ENCODE measurements around the gene RNASE13.

RNASE13 gene

GRCh38 chr14:21040370-21040925 lies 5.8 kb upstream of the RNASE13 start:
- no peak for DNase-seq

DNA sequence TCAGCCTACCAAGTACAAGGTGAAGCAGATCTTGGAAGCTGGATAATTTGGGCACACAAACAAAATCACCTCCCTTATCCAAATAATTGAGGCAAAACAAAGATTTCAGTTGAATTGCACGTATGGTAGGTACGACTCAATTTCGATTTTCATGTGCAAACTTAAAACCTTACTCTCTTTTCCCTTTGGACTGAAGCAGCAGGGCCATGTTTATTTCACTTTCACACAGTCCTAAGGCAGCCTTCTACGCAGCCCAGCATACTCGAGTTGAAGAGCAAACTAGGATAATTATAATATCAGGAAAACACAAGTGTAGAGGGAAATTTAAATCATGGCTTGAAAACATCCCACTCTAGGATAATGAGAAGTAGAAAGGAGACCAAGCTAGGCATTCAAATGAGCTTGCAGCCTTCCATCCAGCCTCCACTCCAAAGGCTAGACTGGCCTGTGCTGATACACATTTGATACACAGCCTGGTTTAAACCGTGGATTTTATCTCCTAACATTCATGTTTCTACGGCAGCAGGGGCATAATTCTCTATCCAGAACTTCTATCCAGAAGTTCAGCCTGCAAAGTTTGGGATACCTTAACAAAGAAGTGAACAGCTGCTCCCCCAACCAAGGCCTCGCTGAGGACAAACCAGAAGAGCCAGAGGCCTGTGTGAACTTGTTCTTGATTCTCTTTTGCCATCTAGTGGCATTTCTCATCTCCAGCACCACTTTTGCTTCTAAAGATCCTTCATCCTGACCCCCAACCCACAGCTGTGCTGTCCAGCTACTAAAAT lies 5.2 kb upstream of the RNASE13 start:
- DNase-seq = peak; percentile 29

- no peak for DNase-seq
These were observed 4.1 kb upstream of the RNASE13 start for GRCh38 chr14:21038441-21039422.

DNA sequence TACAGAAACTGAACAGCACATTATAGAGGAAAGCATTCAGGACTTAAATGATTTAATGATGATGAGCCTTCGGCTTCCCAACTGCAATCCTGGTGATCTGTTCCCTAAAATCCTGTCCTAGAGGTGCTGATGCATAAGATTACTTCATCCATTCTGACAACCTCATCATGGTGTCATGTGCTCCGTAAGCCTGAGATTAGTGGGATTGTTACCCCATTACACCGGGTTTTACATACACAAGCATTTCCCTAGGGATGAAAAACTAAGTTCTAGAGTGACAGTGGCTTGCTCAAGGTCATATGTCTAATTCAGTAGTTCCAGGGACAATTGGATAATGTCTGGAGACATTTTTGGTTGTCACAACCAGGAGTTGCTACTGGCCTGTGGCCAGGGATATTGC lies 2.5 kb upstream of the RNASE13 start:
- DNase-seq = no peak

DNA sequence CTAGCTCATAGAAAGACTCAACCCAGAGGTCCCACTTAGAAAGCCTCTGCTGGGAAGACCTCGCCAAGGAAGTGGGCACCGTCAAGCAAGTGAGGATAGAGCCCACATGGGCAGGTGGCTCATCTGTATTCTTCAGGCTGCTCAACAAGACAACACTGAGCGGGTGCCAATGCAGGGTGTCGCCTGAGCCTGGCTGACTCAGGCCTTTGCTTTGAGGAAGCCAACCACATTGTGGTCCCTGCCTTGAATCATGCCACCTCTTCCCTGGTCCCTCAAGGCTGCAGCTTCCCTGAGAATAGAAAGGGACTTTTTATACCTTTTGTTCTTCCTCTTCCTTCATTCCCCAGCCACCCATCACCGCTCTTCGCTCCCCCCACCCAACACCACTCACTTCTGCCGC lies 2.1 kb upstream of the RNASE13 start:
- no peak for DNase-seq

- DNase-seq = no peak
These were observed 1.4 kb downstream of the RNASE13 start for GRCh38 chr14:21033133-21033698.

GRCh38 chr14:21032326-21033132 lies 2.1 kb downstream of the RNASE13 start:
- DNase-seq = no peak

- DNase-seq = no peak
These were observed 4.1 kb downstream of the RNASE13 start for GRCh38 chr14:21030531-21030930.

DNA sequence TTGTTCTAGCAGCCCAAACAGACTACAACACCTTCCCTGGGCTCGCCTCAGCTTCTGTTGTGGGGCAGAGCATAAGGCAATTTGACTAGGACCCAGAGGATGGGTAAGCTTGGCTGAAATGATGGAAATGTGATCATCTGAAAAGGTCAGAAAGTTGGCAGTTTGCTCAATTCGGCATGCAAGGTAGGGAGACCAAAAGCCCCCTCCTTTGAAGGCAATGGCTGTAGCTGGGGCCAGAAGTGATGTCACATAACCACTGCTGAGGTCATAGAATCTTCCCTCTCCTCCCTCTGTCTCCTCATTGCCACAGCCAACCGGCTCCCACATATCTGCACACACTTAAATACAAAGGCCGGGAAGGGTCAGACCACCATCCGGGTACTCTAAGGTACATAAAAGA lies 4.7 kb downstream of the RNASE13 start, which contains the start of gene TPPP2:
Gene TPPP2, plus strand, starts transcription at position 301 of the 400 bp plus-strand sequence. CDS start 365 bp downstream, outside the sequence.
- no peak for DNase-seq

- no peak for DNase-seq
These were observed 7.7 kb downstream of the RNASE13 start for GRCh38 chr14:21026988-21027315.

DNA sequence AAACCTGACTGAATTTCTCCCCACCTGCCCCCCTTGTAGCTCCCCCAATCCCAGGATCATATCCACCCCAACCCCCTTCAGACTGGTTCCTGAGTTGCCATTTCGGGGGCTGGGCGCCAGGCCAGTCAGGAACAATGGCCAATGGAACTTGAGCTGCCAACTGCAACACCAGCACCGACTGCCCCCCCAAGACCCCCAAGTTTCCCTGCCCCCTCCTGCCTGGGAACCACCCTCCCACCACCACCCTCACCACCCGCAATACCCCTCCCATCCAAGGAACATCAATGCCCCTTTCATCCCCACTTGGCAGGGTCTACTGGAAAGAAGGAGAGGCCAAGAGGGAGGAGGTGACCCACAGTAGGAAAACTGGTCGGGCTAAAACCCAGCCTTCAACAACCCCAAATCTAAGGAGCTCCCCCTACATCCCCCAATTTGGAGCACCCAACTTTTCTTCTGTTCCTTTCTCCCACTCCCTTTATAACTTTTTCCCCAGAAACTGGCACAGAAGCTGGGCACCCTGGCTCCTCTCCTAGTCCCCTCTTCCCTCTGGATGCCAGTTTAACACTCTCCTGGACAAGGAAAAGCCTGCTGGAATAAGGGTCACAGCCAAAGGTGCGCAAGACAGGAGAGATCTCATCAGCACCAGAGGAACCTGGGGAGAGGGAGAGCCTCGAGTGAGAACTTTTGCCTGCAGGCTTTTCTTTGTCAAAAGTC lies 8.2 kb downstream of the RNASE13 start:
- DNase-seq = no peak

DNA sequence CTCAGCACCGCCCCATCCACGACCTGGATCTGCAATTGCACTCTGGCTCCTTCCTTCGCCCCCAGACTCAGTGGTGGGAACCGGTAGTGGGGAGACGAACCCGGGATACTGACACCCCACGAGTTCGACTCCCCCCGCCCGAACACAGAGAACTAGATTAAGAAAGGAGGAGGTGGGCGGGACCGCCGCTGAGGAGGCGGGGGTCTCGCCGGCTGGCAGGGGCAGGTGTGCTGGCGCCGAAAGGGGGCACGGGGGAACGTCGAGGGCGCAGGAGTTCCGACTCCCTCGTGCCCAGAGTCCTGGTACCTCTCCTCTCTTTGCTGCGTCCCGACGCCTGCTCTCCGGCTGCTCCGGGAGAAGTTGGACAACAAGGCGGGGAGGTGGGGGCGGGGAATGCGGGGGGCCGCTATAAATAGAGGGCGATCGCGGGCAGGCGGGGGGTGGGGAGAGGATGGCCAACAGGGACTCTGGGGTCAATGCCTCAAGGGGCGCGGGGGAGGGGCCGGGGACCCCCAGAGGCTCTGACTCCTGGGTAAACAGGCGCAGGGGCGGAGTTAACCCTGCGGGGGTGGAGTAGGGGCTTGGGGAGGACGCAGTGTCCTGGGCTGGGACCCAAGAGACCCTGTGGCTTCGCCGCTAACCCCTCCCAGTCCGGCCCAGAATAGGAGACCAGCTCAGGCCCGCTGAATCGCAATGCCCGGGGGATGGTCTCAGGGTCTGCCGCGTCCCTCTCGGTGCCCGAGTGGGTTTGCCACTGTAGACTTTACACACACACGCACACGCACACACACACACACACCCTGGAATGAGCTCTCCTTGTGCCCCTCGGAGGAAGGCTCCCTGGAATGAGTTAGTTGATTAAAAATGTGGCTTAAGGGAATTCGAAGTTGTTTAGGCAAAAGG lies 9.0 kb downstream of the RNASE13 start:
- no peak for DNase-seq

DNA sequence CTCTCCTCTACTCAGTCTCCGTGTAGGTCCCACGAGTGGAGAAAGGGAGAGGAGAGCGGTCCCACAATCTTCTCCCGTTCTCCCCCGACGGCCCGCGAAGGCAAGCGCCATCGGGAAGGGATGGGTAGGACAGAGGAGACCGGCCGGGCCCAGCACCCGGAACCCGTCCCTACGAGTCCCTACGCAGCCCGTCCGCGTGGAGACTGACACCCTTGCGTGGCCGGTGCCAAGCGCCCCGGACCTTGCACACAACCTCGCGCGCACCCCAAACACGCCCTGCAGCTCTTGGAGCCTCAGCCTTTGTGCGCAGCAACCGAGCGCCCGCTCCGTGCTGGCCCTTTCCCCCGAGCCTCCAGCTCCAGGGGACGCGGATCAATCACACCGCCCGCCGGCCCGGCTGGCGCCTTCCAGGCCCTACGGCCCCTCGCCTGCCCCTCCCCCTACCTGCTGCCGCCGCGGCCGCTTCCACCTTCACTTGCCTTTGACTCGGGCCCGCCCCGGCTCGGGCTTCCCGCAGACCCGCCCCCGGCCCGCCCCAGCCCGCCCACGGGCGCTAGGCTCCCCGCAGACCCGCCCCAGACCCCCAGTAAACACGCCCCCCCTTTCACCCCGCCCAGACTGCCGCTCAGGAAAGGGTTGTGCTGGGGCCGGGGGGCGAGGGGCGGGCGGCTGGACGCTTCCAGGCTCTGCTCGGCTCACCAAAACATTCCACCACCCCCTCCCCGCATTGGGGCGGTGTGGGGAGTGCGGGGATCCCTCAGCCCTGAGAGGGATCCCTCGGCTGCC lies 9.8 kb downstream of the RNASE13 start, which contains the start of gene NDRG2:
Gene NDRG2, minus strand, starts transcription at position 477 of the 786 bp plus-strand sequence. CDS start 1,746 bp downstream, outside the sequence.
- peak; percentile 69 for DNase-seq

DNA sequence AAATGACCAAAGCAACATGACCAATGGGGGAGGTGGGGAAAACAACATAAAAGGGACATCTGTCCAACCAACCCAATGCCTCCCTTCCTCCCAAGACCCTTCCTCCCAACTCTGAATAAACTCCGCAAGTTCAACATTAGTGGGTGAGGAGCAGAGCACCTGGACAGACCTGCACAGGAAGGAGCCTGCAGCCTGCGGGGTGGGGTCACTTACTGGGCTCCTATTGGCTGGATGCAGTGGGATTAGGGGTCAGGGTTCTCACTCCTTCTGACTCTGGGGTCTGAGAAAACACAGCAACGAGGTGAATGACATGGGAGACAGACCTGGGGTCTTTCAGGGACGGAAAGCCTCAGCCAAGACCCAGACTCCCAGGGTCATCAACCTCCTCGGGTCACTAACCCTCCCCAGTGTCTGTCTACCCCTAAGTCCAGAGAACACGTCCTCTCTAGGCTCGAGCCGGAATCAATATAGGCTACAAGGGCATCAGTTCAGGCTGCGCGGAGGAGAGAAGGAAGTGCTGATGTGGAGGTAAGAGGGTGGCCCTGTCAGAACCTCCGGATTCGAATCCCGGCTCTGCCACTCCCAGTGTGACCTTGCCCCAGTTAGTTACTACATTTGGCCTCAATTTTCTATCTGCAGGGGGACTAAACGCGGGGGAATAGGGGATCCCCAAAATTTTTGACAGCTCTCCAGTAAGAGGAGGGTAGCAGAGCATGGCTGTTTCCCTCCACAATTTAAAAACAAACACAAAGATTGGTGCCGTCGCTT lies 10.6 kb downstream of the RNASE13 start:
- DNase-seq = no peak

GRCh38 chr14:21023174-21023573 lies 11.4 kb downstream of the RNASE13 start:
- DNase-seq = no peak

GRCh38 chr14:21022686-21023085 lies 11.9 kb downstream of the RNASE13 start:
- no peak for DNase-seq

DNA sequence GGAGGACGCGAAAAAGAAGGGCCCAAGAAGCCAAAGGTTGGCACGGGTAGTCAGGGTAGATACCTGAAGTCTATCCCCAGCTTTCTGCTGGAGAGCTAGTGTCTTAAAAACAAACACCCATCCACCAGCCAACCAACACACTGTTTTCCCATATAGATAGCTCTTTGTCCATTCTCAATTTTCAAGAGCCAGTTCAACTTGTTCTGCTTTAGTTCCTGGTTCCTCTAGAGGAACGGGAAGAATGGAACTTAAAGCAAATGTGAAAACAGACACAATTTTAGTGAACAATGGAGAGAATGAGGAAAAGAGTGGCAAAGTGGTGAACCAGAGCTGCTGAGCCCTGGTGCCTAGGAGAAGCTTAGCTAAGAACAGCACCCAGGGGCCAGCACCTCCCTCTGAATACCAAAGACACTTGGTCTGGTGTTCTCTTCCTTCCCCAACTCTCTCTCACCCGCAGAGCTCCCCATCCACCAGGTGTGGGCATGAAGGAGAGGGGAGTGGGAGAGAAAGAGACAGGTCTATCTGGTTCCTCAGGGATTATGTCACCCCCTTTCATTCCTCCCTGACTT lies 13.5 kb downstream of the RNASE13 start:
- no peak for DNase-seq

DNA sequence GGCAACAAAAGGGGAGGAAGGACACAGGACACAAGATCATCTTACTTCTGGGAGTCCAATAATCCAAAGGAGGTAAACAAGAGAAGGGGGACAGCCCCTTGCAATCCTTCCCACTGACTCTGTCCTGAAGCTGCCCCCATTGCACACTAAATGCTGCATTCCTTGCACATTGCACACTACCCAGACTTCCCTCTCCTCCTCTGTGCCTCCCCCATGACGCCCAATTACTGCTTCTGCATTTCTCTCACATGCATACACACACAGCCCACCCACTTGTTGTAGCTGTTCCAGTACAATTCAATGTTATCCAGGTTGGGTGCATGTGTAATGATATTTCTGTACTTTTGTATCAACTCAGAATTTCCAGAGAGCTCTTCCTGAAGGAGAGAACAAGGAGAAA lies 15.2 kb downstream of the RNASE13 start:
- DNase-seq = no peak
